ENCODE measurements around the gene SAE1.

SAE1 gene

DNA sequence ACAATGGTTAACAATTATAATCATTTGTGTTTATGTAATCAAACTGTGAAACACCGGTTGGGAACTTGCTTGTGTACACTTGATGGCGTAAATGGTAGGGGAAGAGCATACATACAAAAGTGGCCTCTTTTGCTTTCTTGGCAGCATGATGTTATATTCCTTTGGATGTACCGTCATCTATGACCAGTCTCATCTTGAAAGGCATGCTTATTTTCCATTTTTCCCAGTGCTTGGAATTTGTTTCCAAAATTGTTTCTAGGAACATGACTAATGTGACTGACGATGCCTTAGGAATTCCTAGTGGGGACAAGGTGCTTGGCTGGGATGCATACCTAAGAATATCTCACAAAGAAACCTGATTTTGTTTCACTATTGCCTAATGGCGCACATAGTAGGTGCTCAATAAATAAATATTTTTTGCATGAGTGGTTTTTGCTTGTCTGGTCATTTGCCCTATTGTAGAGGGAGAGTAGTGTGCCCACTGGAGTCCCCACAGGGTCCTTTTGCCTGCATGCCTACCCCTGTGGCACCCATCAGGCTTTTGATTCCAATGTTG, 45.5 kb downstream of the SAE1 start:
- Histone ChIP-seq H3K27me3 (ENCODE audit: low read depth, low read length) (no peaks in the 10 kb centered on the region), H3K4me1 (ENCODE audit: control insufficient read depth in 1 of 2, insufficient read depth in 2 of 2, low read length in 2 of 2) (peaks cover 0 to 8% of the 10 kb centered on the region in 2 donors), H3K27ac (ENCODE audit: low read length) (peak overlapping the region; percentile 40), H3K4me3 (ENCODE audit: low read depth in 1 of 2, low read length in 2 of 2) (no peak overlapping the region), H3K9me3 (ENCODE audit: control insufficient read depth in 1 of 2, low read length in 2 of 2) (no peaks in the 10 kb centered on the region), H3K36me3 (ENCODE audit: control insufficient read depth in 1 of 2, insufficient read depth in 2 of 2, low read length in 2 of 2) (peaks cover 4 to 9% of the 10 kb centered on the region in 2 donors)

DNA sequence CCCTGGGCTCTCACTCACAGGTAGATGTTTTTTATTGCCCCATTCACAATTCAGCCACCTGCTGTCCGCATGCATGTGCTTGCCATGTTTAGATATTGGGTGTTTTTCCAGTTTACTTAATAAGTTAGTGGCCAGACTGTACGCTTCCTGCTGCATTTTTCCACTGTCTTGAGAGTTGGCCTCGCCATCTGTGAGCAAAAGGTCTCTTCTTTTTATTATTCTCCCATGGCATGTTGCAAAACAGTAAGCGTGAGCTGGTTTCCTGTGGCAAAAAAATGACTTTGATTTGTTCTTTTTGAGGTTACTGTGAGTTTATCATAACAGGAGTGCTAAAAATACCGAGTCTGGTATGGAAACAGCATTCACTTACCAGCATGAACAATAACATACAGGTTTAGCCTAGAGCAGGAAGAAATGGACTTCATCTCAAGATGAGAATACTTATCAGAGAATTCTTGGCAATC, 46.0 kb downstream of the SAE1 start:
- H3K27ac ChIP-seq (ENCODE audit: low read length), result peak overlapping the region; percentile 40
- H3K36me3 ChIP-seq (ENCODE audit: control insufficient read depth in 1 of 2, insufficient read depth in 2 of 2, low read length in 2 of 2), result peaks cover 4 to 9% of the 10 kb centered on the region in 2 donors
- no peak overlapping the region for H3K4me3 ChIP-seq (ENCODE audit: low read depth in 1 of 2, low read length in 2 of 2)

DNA sequence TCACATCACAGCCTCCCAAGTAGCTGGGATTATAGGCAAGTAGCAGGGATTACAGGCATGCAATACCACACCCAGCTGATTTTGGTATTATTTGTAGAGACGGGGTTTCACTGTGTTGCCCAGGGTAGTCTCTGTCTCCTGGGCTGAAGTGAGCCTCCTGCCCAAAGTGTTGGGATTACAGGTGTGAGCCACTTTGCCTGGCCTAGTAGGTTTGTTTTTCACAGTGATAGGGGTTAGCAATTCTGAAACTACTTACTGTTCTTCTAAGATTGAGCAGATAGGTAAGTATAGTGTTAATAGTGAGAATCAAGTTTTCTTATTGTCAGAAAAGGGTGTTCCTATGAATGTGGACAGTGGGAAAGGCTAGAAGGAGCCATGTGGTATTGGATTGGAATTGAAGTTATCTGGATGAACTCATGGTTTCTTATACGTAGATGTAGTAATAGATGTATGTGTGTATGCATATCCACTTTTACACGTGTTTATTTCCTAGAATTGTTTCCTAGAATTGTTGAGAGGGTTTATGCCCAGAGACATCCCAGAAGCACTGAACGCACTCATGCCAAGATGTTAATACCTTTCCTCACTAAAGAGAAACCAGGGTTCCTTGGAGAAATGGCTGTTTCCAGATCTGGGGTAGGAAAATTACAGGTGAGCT, 49.1 kb downstream of the SAE1 start:
- Histone ChIP-seq H3K4me1 (ENCODE audit: control insufficient read depth in 1 of 2, insufficient read depth in 2 of 2, low read length in 2 of 2) (peaks cover 0 to 8% of the 10 kb centered on the region in 2 donors), H3K9me3 (ENCODE audit: control insufficient read depth in 1 of 2, low read length in 2 of 2) (no peaks in the 10 kb centered on the region), H3K27me3 (ENCODE audit: low read depth, low read length) (no peaks in the 10 kb centered on the region), H3K4me3 (ENCODE audit: low read depth in 1 of 2, low read length in 2 of 2) (no peak overlapping the region), H3K27ac (ENCODE audit: low read length) (no peak overlapping the region), H3K36me3 (ENCODE audit: control insufficient read depth in 1 of 2, insufficient read depth in 2 of 2, low read length in 2 of 2) (peaks cover 0 to 3% of the 10 kb centered on the region in 2 donors)

More for the DNA sequence above, 46.0 kb downstream of the SAE1 start:
- Histone ChIP-seq H3K9me3 (ENCODE audit: control insufficient read depth in 1 of 2, low read length in 2 of 2) (no peaks in the 10 kb centered on the region), H3K4me1 (ENCODE audit: control insufficient read depth in 1 of 2, insufficient read depth in 2 of 2, low read length in 2 of 2) (peaks cover 0 to 8% of the 10 kb centered on the region in 2 donors), H3K27me3 (ENCODE audit: low read depth, low read length) (no peaks in the 10 kb centered on the region)

DNA sequence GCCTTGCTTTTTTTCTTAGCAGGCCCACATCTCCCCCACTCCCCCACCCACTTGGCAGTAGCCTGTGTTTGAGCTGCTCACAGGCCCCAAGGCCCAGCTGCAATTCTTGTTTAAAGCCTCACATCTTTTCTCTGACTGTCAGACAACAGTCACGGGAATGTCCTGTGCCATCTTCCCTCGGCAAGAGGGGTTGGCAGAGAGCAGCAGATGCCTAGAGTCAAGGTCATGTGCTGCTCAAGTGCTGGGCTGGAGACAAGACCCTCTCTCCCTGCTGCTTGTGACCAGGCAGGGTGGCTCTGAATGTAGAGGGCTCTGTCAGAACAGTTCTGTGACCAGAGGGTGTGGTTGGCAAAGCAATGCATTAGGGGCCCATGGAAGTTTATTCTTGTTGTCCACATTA, 53.0 kb downstream of the SAE1 start:
- H3K4me1 ChIP-seq (ENCODE audit: control insufficient read depth in 1 of 2, insufficient read depth in 2 of 2, low read length in 2 of 2), result peaks cover 0 to 12% of the 10 kb centered on the region in 2 donors
- no peaks in the 10 kb centered on the region for H3K9me3 ChIP-seq (ENCODE audit: control insufficient read depth in 1 of 2, low read length in 2 of 2)
- no peaks in the 10 kb centered on the region for H3K27me3 ChIP-seq (ENCODE audit: low read depth, low read length)
- no peak overlapping the region for H3K27ac ChIP-seq (ENCODE audit: low read length)
- H3K4me3 ChIP-seq (ENCODE audit: low read depth in 1 of 2, low read length in 2 of 2), result no peak overlapping the region
- peaks cover 0 to 3% of the 10 kb centered on the region in 2 donors for H3K36me3 ChIP-seq (ENCODE audit: control insufficient read depth in 1 of 2, insufficient read depth in 2 of 2, low read length in 2 of 2)

DNA sequence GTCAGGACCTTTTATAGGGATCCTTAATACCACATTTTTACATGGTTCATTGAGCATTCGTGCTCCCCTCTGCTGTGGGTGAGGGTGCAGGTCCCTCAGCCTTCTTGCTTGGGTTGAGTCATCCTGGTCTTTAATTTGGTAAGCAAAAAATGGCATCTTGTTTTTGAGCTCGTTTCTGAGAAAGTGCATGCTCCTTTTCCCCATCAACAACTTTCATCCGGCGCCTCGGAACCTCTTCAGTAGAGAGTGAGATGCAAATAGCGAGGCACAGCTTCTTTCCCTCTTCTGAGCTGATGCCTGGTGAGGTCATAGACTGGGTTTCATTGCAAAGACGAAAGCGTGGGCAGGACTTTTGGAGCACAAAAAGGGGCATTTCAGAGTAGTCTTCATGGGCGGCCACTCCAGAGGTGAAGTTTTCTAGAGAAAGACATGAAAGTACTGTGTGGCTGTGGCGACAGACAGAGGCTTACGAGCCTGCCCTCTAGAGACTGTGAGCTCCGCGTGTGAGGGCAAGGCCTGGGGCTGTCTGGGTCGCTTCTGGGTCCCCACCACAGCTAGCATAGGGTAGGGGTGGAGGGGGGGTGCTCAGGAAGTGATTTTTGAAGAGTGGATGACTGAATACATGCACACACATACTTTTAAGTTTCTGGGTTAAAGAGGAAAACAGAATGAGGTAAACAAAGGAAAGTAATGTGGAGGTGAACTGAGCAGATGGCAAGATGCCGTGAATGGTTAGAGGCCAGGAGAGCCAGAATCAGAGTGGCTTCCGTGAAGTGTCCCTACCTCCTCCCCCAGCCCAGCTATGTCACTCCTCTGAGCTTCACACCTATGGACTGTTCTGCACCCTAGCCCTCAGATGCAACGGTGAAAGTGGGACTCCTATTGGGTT, 56.1 kb downstream of the SAE1 start:
- Histone ChIP-seq H3K4me3 (ENCODE audit: low read depth in 1 of 2, low read length in 2 of 2) (no peak overlapping the region), H3K36me3 (ENCODE audit: control insufficient read depth in 1 of 2, insufficient read depth in 2 of 2, low read length in 2 of 2) (peaks cover 0 to 3% of the 10 kb centered on the region in 2 donors), H3K27me3 (ENCODE audit: low read depth, low read length) (no peaks in the 10 kb centered on the region), H3K27ac (ENCODE audit: low read length) (peak overlapping the region; percentile 8), H3K4me1 (ENCODE audit: control insufficient read depth in 1 of 2, insufficient read depth in 2 of 2, low read length in 2 of 2) (peaks cover 11 to 32% of the 10 kb centered on the region in 2 donors), H3K9me3 (ENCODE audit: control insufficient read depth in 1 of 2, low read length in 2 of 2) (no peaks in the 10 kb centered on the region)

DNA sequence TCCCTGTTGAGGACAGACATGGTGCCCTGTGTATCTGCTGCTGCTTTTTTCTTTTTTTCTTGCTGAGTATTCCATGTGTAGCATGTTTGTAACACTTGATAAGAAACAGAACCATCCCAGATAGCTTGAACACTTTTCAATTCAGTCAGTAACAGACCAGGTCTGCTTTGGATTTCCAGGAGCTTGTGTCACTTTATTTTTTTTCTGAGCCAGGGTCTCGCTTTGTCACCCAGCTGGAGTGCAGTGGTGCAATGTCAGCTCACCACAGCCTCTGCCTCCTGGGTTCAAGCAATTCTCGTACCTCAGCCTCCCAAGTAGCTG, 56.7 kb downstream of the SAE1 start:
- Histone ChIP-seq H3K27ac (ENCODE audit: low read length) (peak overlapping the region; percentile 8), H3K4me3 (ENCODE audit: low read depth in 1 of 2, low read length in 2 of 2) (no peak overlapping the region), H3K9me3 (ENCODE audit: control insufficient read depth in 1 of 2, low read length in 2 of 2) (no peaks in the 10 kb centered on the region), H3K27me3 (ENCODE audit: low read depth, low read length) (no peaks in the 10 kb centered on the region), H3K36me3 (ENCODE audit: control insufficient read depth in 1 of 2, insufficient read depth in 2 of 2, low read length in 2 of 2) (peaks cover 0 to 3% of the 10 kb centered on the region in 2 donors), H3K4me1 (ENCODE audit: control insufficient read depth in 1 of 2, insufficient read depth in 2 of 2, low read length in 2 of 2) (peaks cover 11 to 32% of the 10 kb centered on the region in 2 donors)

DNA sequence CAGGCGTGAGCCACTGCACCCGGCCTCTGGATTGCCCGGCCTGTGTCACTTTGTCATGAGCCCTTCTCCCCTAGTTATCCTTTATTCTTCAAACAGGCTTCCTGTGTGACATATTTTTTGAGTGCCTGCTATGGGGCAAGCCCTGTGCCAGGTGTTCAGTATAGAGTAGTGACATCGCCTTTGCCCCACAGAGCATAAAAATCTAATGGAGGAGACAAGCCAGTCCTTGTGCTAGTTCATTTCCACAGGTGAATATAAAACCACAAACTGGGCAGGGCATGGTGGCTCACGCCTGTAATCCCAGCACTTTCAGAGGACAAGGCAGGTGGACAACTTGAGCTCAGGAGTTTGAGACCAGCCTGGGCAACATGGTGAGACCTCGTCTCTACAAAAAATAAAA, 57.2 kb downstream of the SAE1 start:
- Histone ChIP-seq H3K4me1 (ENCODE audit: control insufficient read depth in 1 of 2, insufficient read depth in 2 of 2, low read length in 2 of 2) (peaks cover 11 to 32% of the 10 kb centered on the region in 2 donors), H3K36me3 (ENCODE audit: control insufficient read depth in 1 of 2, insufficient read depth in 2 of 2, low read length in 2 of 2) (no peaks in the 10 kb centered on the region), H3K4me3 (ENCODE audit: low read depth in 1 of 2, low read length in 2 of 2) (no peak overlapping the region), H3K27ac (ENCODE audit: low read length) (no peak overlapping the region), H3K9me3 (ENCODE audit: control insufficient read depth in 1 of 2, low read length in 2 of 2) (no peaks in the 10 kb centered on the region), H3K27me3 (ENCODE audit: low read depth, low read length) (no peaks in the 10 kb centered on the region)

DNA sequence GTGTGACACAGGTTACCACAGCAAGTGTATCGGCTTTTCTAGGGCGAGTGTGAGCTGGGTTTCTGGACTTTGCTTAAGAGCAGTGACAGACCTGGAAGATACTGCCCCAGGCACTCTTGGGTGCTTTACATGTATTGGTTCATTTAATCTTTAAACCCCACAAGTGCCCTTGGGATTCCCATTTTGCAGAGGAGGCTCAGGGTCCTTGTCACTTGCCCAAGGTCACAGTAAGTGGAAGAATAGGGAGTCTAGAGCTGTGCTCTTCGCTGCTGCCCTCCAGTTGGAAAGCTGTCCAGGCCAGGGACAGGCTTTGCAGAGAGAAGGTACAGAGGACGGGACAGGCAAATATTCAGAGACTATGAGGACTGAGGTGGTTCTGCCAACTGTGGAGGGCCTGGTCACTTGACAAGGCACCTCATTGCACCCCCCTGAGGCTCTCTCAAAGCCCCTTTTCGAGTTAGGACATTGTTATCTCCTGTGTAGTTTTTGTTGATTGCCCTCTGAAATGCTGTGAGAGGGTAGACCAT, 57.9 kb downstream of the SAE1 start:
- Histone ChIP-seq H3K4me3 (ENCODE audit: low read depth in 1 of 2, low read length in 2 of 2) (no peak overlapping the region), H3K27ac (ENCODE audit: low read length) (no peak overlapping the region), H3K36me3 (ENCODE audit: control insufficient read depth in 1 of 2, insufficient read depth in 2 of 2, low read length in 2 of 2) (no peaks in the 10 kb centered on the region), H3K9me3 (ENCODE audit: control insufficient read depth in 1 of 2, low read length in 2 of 2) (no peaks in the 10 kb centered on the region), H3K4me1 (ENCODE audit: control insufficient read depth in 1 of 2, insufficient read depth in 2 of 2, low read length in 2 of 2) (peaks cover 11 to 32% of the 10 kb centered on the region in 2 donors), H3K27me3 (ENCODE audit: low read depth, low read length) (no peaks in the 10 kb centered on the region)

DNA sequence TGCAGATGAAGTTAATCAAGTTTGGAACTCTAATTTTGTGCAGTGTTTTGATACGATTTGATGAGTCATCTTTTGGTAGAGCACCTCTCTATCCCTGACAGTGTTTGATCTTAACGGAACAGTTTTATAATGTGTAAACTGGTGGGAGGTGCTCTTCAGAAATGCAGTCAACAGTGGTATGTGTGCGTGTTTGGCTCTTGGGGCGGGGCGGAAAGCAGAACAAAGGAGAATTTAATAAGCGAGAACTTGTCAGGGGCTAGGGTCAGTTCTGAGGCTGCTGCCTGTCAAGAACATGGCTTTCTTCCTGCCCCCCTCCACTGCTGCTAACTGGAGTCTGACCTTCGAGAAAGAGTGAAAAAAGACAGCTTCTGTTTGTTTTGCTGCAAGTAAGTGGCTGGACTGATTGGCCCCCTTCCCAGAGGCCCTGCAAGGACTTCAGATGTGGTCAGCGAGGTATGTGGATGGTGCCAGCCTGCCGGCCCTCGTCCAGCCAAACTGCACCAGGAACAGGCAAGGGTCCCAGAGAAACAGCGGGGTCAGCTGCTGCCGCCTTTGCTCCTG, 59.6 kb downstream of the SAE1 start:
- peaks cover 11 to 32% of the 10 kb centered on the region in 2 donors for H3K4me1 ChIP-seq (ENCODE audit: control insufficient read depth in 1 of 2, insufficient read depth in 2 of 2, low read length in 2 of 2)
- H3K4me3 ChIP-seq (ENCODE audit: low read depth in 1 of 2, low read length in 2 of 2), result peak overlapping the region in 1 of 2 donors; percentile 16
- no peaks in the 10 kb centered on the region for H3K27me3 ChIP-seq (ENCODE audit: low read depth, low read length)
- H3K27ac ChIP-seq (ENCODE audit: low read length), result peak overlapping the region; percentile 49
- H3K36me3 ChIP-seq (ENCODE audit: control insufficient read depth in 1 of 2, insufficient read depth in 2 of 2, low read length in 2 of 2), result no peaks in the 10 kb centered on the region
- H3K9me3 ChIP-seq (ENCODE audit: control insufficient read depth in 1 of 2, low read length in 2 of 2), result no peaks in the 10 kb centered on the region

DNA sequence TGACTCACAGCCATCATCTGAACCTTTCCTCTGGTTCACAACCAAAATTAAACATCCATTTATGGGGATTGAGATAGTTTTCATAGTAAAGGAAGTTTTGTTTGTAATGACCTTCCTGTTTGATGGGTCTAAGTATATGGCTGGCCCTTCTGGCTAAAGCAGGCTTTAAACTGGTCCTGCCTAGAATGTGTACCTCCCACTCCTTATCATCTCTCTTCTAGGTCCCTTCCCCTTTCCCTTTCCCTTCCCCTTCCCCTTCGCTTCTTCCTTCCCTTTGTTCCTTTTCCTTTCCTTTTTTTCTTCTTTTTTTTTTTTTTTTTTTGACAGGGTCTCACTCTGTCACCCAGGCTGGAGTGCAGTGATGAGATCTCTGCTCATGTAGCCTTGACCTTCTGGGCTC, 64.8 kb downstream of the SAE1 start:
- H3K36me3 ChIP-seq (ENCODE audit: control insufficient read depth in 1 of 2, insufficient read depth in 2 of 2, low read length in 2 of 2), result peaks cover 7 to 14% of the 10 kb centered on the region in 2 donors
- H3K4me1 ChIP-seq (ENCODE audit: control insufficient read depth in 1 of 2, insufficient read depth in 2 of 2, low read length in 2 of 2), result peaks cover 4 to 6% of the 10 kb centered on the region in 2 donors
- no peaks in the 10 kb centered on the region for H3K27me3 ChIP-seq (ENCODE audit: low read depth, low read length)
- H3K9me3 ChIP-seq (ENCODE audit: control insufficient read depth in 1 of 2, low read length in 2 of 2), result no peaks in the 10 kb centered on the region
- H3K4me3 ChIP-seq (ENCODE audit: low read depth in 1 of 2, low read length in 2 of 2), result no peak overlapping the region
- no peak overlapping the region for H3K27ac ChIP-seq (ENCODE audit: low read length)

DNA sequence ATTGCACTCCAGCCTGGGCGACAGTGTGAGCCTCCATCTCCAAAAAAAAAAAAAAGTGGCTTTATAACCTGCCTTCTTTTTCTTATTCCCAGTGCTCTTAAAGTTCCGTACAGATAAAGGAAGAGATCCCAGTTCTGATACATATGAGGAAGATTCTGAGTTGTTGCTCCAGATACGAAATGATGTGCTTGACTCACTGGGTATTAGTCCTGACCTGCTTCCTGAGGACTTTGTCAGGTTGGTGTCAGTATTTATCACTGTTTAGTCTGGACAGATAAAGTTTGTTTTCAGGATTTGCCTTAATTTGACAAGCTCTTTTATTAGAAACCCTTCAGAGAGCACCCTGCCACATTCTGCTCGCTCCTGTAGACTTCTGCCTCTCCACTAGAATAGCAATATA, 66.5 kb downstream of the SAE1 start:
- Histone ChIP-seq H3K36me3 (ENCODE audit: control insufficient read depth in 1 of 2, insufficient read depth in 2 of 2, low read length in 2 of 2) (peaks cover 10 to 14% of the 10 kb centered on the region in 2 donors), H3K27me3 (ENCODE audit: low read depth, low read length) (no peaks in the 10 kb centered on the region), H3K27ac (ENCODE audit: low read length) (no peak overlapping the region), H3K4me3 (ENCODE audit: low read depth in 1 of 2, low read length in 2 of 2) (no peak overlapping the region), H3K9me3 (ENCODE audit: control insufficient read depth in 1 of 2, low read length in 2 of 2) (no peaks in the 10 kb centered on the region), H3K4me1 (ENCODE audit: control insufficient read depth in 1 of 2, insufficient read depth in 2 of 2, low read length in 2 of 2) (no peaks in the 10 kb centered on the region)
